K562 (cell line): ENCODE results near the gene PLEKHG4B.
"Not testable (repeated sequence)": the region's sequence is repeated elsewhere in the genome, so short reads cannot be mapped to it uniquely, and the experiment has no call there.

Experiments used
- BRD4 ChIP-seq: fragments of 200-600 bp; sonication (generic); IDR thresholded peaks from 2 replicates; pipeline ENCODE4 v1.6.1; 2017; ENCODE audit warnings: inconsistent platforms
- EP300 ChIP-seq: IDR thresholded peaks from 2 replicates; pipeline ENCODE4 v1.6.1; 2012; ENCODE audit warnings: low read length, improper control_type of control experiment
- KAT7 ChIP-seq: sonication (generic); formaldehyde crosslinking; IDR thresholded peaks from 2 replicates; pipeline ENCODE4 v1.8.0; 2022; ENCODE audit warnings: missing genetic modification reagents, mild to moderate bottlenecking, borderline replicate concordance
- RAD21 ChIP-seq, 2 experiments: fragments of 250-450 bp in 1 of 2; fragments of 450-650 bp in 1 of 2; sonication (Bioruptor Pico) in 1 of 2; formaldehyde crosslinking in 1 of 2; IDR thresholded peaks in 1 of 2; conservative IDR thresholded peaks in 1 of 2; 2 replicates each; pipeline versions ENCODE4 v1.4.0 to v1.8.0; 2020 to 2022; ENCODE audit warnings: mild to moderate bottlenecking in 2 of 2, moderate library complexity in 1 of 2
- TAF1 ChIP-seq: IDR thresholded peaks from 2 replicates; pipeline ENCODE4 v1.6.1; 2011; ENCODE audit warnings: mild to moderate bottlenecking, low read length, moderate library complexity; ENCODE audit not compliant: insufficient read depth, control insufficient read depth, severe bottlenecking; ENCODE audit errors: extremely low read depth
- TEAD4 ChIP-seq, 2 experiments: sonication (generic) in 1 of 2; formaldehyde crosslinking in 1 of 2; IDR thresholded peaks; 2 replicates each; pipeline versions ENCODE4 v1.6.1 to v1.8.0; 2012 to 2022; ENCODE audit warnings: borderline replicate concordance in 1 of 2, inconsistent platforms in 1 of 2, low read length in 1 of 2, mild to moderate bottlenecking in 1 of 2, missing genetic modification reagents in 1 of 2
- YY1 ChIP-seq, 3 experiments: IDR thresholded peaks; 2 replicates each; pipeline ENCODE4 v1.6.1; 2011; ENCODE audit warnings: low read length in 2 of 3, mild to moderate bottlenecking in 2 of 3, moderate library complexity in 2 of 3, borderline replicate concordance in 1 of 3, control low read depth in 1 of 3, low read depth in 1 of 3; ENCODE audit not compliant: insufficient read depth in 3 of 3, insufficient replicate concordance in 2 of 3, control insufficient read depth in 1 of 3, insufficient read length in 1 of 3; ENCODE audit errors: extremely low read depth in 1 of 3
- ZFX ChIP-seq: sonication (generic); formaldehyde crosslinking; IDR thresholded peaks from 2 replicates; pipeline ENCODE4 v1.8.0; 2022; ENCODE audit warnings: mild to moderate bottlenecking, missing genetic modification reagents, moderate library complexity
- ZNF140 ChIP-seq: fragments of 250-450 bp; sonication (Bioruptor Pico); IDR thresholded peaks from 2 replicates; pipeline ENCODE4 v1.8.0; 2021; ENCODE audit warnings: moderate library complexity, mild to moderate bottlenecking, inconsistent platforms
- TF ChIP-seq, protein P1 (sequence below): fragments of 250-450 bp; sonication (Bioruptor Pico); IDR thresholded peaks from 2 replicates; pipeline ENCODE4 v1.9.0; 2021; ENCODE audit warnings: mild to moderate bottlenecking
- TF ChIP-seq, protein P2 (sequence below): sonication (generic); formaldehyde crosslinking; IDR thresholded peaks from 2 replicates; pipeline ENCODE4 v1.8.0; 2022; ENCODE audit warnings: mild to moderate bottlenecking, missing genetic modification reagents, borderline replicate concordance

DNA sequence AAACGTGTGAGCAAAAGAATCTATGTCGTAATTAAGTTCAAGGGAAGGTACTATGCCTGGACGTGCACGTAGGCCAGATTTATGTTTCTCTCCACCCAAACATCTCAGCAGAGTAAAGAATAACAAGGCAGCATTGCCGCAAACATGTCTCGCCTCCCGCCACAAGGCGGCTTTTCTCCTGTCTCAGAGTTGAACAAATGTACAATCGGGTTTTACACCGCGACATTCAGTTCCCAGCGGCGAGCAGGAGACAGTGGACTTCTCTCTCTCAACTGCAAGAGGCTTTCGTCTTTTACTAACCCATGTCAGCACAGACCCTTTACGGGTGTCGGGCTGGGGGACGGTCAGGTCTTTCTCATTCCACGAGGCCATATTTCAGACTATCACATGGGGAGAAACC lies 105.1 kb downstream of the PLEKHG4B start:
- TF ChIP-seq, protein P1, sequence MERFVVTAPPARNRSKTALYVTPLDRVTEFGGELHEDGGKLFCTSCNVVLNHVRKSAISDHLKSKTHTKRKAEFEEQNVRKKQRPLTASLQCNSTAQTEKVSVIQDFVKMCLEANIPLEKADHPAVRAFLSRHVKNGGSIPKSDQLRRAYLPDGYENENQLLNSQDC = not testable (repeated sequence)
- TF ChIP-seq, protein P2, sequence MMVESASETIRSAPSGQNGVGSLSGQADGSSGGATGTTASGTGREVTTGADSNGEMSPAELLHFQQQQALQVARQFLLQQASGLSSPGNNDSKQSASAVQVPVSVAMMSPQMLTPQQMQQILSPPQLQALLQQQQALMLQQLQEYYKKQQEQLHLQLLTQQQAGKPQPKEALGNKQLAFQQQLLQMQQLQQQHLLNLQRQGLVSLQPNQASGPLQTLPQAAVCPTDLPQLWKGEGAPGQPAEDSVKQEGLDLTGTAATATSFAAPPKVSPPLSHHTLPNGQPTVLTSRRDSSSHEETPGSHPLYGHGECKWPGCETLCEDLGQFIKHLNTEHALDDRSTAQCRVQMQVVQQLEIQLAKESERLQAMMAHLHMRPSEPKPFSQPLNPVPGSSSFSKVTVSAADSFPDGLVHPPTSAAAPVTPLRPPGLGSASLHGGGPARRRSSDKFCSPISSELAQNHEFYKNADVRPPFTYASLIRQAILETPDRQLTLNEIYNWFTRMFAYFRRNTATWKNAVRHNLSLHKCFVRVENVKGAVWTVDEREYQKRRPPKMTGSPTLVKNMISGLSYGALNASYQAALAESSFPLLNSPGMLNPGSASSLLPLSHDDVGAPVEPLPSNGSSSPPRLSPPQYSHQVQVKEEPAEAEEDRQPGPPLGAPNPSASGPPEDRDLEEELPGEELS (CRISPR knock-in tag) = not testable (repeated sequence)
- TF ChIP-seq BRD4; ZNF140; YY1 (IDR thresholded peaks at IDR 0.05; ENCODE audit: borderline replicate concordance in 1 of 3, control insufficient read depth in 1 of 3, extremely low read depth in 1 of 3, insufficient read depth in 3 of 3, insufficient read length in 1 of 3, insufficient replicate concordance in 2 of 3, low read depth in 1 of 3, low read length in 2 of 3); TEAD4 (IDR thresholded peaks at IDR 0.05; ENCODE audit: low read length); TEAD4 (CRISPR knock-in tag; IDR thresholded peaks at IDR 0.05; ENCODE audit: borderline replicate concordance); KAT7 (CRISPR knock-in tag); EP300; TAF1; ZFX (CRISPR knock-in tag): not testable (repeated sequence)
- TF ChIP-seq RAD21 (CRISPR knock-in tag; conservative IDR thresholded peaks at IDR 0.05 in 1 of 2, IDR thresholded peaks at IDR 0.05 in 1 of 2) = peak in 1 of 2 experiments; percentile 31; a peak in 2 of 4 replicates
